22Rv1 (cell line): ENCODE data around the gene SLC39A8.
"Not testable (repeated sequence)": the region's sequence is repeated elsewhere in the genome, so short reads cannot be mapped to it uniquely, and the experiment has no call there.

Source experiments
- ZFX ChIP-seq: fragments of 450-650 bp; IDR thresholded peaks from 2 replicates; pipeline ENCODE4 v1.6.1; 2017; ENCODE audit warnings: antibody characterized with exemption, borderline replicate concordance
- TF ChIP-seq, protein P1 (sequence below): fragments of 450-650 bp; IDR thresholded peaks from 2 replicates; pipeline ENCODE4 v1.5.1; 2017; ENCODE audit warnings: mild to moderate bottlenecking

GRCh38 chr4:102243296-102243695 lies 102.0 kb downstream of the SLC39A8 start:
- TF ChIP-seq, protein P1, sequence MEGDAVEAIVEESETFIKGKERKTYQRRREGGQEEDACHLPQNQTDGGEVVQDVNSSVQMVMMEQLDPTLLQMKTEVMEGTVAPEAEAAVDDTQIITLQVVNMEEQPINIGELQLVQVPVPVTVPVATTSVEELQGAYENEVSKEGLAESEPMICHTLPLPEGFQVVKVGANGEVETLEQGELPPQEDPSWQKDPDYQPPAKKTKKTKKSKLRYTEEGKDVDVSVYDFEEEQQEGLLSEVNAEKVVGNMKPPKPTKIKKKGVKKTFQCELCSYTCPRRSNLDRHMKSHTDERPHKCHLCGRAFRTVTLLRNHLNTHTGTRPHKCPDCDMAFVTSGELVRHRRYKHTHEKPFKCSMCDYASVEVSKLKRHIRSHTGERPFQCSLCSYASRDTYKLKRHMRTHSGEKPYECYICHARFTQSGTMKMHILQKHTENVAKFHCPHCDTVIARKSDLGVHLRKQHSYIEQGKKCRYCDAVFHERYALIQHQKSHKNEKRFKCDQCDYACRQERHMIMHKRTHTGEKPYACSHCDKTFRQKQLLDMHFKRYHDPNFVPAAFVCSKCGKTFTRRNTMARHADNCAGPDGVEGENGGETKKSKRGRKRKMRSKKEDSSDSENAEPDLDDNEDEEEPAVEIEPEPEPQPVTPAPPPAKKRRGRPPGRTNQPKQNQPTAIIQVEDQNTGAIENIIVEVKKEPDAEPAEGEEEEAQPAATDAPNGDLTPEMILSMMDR, result not testable (repeated sequence)
- TF ChIP-seq ZFX, result not testable (repeated sequence)
